RPMI7951 (cell line): Measurements from ENCODE around the gene MUCL1. TPM values are rescaled to one million over a fixed set of nuclear protein-coding genes. Genes with fewer than 3 reads are reported as not detected.

ENCODE experiments used
- DNase-seq: peaks from one replicate; pipeline ENCODE4 v3.0.0-alpha.2; 2012; ENCODE audit warnings: low read depth
- total RNA-seq: library from RNA; depleted of rRNA; stranded (reverse); fragments of >200 nt; shearing (Covaris generic); gene quantifications from 2 replicates; pipeline ENCODE4 v1.2.3, GENCODE V29; 2014; rRNA removed

The MUCL1 gene
- total RNA-seq, 1 experiment from 2014 or later: not detected

- DNase-seq: no peak
Measured at GRCh38 chr12:54891717-54892478, 37.6 kb downstream of the MUCL1 start.

Other genes starting within 250 kb of the MUCL1 start
- not detected in 2 replicates for gene LACRT, start 219.6 kb upstream of the MUCL1 start, total RNA-seq
- not detected in 2 replicates for gene DCD, start 206.2 kb upstream of the MUCL1 start, total RNA-seq
- under 0.01 TPM in 1 of 2 replicates, not detected in the other for gene TESPA1, start 130.2 kb downstream of the MUCL1 start, total RNA-seq
- gene NEUROD4, start 165.5 kb downstream of the MUCL1 start, total RNA-seq: not detected in 2 replicates